ENCODE measurements around the gene IQSEC1.

IQSEC1 gene

DNA sequence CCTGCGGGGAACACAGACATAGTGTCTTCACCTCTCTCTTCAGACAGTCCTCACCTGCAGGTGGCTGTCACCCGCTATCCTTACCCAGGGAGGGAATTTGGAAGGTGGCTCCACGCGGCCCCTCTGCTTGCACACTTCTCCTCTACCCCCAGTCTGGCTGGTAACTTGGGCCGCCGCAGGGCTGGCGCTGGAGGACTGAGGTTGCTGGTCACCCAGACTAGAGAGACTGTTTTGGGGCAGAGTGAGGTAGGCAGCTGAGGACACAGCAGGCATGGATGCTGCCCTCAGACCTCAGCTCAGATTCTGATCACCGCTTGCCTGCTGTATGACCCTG is 12.6 kb upstream of the IQSEC1 start:
- TF ChIP-seq, protein P1, sequence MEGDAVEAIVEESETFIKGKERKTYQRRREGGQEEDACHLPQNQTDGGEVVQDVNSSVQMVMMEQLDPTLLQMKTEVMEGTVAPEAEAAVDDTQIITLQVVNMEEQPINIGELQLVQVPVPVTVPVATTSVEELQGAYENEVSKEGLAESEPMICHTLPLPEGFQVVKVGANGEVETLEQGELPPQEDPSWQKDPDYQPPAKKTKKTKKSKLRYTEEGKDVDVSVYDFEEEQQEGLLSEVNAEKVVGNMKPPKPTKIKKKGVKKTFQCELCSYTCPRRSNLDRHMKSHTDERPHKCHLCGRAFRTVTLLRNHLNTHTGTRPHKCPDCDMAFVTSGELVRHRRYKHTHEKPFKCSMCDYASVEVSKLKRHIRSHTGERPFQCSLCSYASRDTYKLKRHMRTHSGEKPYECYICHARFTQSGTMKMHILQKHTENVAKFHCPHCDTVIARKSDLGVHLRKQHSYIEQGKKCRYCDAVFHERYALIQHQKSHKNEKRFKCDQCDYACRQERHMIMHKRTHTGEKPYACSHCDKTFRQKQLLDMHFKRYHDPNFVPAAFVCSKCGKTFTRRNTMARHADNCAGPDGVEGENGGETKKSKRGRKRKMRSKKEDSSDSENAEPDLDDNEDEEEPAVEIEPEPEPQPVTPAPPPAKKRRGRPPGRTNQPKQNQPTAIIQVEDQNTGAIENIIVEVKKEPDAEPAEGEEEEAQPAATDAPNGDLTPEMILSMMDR (conservative IDR thresholded peaks at IDR 0.05; ENCODE audit: control insufficient read depth, insufficient read depth, low read depth, low read length), result no peak
- DNase-seq (ENCODE audit: low read depth), result no peak
- no peak overlapping the region for H3K4me3 ChIP-seq (ENCODE audit: control insufficient read depth, low read depth, low read length)

DNA sequence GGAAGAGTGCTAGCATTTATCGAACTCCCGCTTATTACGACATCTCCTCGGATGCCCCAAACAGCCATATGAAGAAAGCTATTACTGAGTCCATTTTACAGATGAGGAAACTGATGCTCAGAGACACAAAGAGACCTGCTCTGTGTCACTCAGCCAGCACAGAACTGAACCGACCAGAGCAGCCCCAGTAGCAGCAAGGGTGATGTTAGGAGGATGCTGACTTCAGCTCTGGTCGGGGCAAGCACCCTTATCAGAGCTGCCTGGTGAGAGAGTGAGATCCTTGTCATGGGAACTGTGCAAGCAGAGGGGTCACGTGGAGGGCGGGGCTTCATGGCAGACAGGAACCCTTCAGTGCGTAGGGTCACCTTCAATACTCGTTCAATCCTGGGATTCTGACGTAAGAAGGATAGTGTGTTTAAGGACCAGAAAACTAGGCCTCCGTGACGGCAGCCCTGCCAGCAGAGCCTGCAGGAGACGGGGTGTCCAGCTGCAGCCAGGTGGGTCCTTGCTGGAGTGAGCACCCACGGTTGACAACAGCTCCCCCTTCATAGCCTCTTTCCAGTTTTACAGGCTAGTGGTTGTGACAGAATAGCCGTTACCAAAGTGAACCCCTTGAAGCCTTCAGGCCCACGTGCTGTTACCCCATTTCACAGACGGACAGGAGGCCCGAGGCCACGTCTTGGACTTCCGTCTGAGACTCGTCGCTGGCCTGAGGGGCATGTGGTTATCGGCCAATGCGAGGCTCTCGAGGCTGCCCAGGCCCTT is 12.0 kb upstream of the IQSEC1 start:
- H3K4me3 ChIP-seq (ENCODE audit: control insufficient read depth, low read depth, low read length), result no peak overlapping the region
- TF ChIP-seq, protein P1 (conservative IDR thresholded peaks at IDR 0.05; ENCODE audit: control insufficient read depth, insufficient read depth, low read depth, low read length), result no peak
- no peak for DNase-seq (ENCODE audit: low read depth)

DNA sequence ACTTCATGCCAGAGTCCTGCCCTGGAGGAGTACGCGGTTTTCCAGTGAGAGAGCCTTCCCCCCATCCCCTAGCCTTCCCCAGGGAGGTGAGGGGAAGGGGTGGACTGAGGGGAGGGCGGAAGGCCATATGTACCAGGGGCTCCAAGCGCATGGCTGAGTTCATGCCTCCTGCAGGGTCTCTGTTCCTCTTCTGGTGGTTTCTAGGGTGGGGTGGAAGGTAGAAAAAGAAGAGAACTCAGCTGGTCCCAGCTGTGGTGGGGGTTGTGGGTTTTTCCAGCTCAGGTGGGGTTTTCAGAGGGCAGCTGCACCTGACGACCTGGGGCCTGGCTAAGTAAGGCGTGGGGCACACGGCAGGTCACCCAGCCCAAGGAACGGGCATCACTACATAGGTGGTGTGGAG is 10.7 kb upstream of the IQSEC1 start:
- no peak overlapping the region for H3K4me3 ChIP-seq (ENCODE audit: control insufficient read depth, low read depth, low read length)
- DNase-seq (ENCODE audit: low read depth), result no peak
- TF ChIP-seq, protein P1 (conservative IDR thresholded peaks at IDR 0.05; ENCODE audit: control insufficient read depth, insufficient read depth, low read depth, low read length), result no peak

DNA sequence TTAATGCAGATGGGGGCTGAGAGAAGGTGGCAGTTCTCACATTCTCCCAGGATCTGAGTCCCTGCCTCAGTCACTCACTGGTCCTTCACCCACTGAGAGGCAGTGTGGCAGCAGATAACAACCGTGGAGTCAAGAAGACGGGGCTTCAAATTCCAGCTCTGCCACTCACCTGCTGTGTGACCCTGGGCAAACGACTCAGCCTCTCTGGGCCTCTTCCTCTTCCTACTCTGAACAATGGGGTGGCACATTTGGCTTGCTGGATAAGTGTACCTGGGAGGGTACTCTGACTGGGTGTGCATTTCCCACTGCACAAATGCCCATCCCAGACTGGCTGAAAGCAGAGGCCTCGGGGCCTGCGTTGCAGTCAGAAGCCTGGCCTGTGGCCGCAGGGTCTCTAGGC is 10.0 kb upstream of the IQSEC1 start:
- TF ChIP-seq, protein P1 (conservative IDR thresholded peaks at IDR 0.05; ENCODE audit: control insufficient read depth, insufficient read depth, low read depth, low read length), result no peak
- DNase-seq (ENCODE audit: low read depth), result no peak
- H3K4me3 ChIP-seq (ENCODE audit: control insufficient read depth, low read depth, low read length), result no peak overlapping the region

DNA sequence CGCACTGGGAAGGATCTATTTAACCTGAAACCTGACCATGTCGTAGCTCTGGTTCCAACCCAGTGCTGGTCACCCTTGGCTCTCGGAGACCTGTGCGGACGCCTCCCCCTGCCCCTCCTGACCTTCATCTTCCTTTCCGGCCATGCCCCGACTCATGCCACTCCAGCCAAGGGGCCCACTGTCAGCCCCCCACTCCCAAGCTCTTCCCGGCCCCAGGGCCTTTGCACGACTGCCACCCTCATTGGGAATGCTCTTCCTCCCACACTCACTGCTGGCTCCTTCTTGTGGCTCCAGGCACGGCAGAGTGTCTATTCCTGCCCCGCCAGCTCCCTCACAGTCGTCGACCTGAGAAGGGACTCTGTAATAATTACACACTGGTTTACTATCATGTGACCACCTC is 9.4 kb upstream of the IQSEC1 start:
- DNase-seq (ENCODE audit: low read depth), result no peak
- TF ChIP-seq, protein P1 (conservative IDR thresholded peaks at IDR 0.05; ENCODE audit: control insufficient read depth, insufficient read depth, low read depth, low read length), result no peak
- no peak overlapping the region for H3K4me3 ChIP-seq (ENCODE audit: control insufficient read depth, low read depth, low read length)

DNA sequence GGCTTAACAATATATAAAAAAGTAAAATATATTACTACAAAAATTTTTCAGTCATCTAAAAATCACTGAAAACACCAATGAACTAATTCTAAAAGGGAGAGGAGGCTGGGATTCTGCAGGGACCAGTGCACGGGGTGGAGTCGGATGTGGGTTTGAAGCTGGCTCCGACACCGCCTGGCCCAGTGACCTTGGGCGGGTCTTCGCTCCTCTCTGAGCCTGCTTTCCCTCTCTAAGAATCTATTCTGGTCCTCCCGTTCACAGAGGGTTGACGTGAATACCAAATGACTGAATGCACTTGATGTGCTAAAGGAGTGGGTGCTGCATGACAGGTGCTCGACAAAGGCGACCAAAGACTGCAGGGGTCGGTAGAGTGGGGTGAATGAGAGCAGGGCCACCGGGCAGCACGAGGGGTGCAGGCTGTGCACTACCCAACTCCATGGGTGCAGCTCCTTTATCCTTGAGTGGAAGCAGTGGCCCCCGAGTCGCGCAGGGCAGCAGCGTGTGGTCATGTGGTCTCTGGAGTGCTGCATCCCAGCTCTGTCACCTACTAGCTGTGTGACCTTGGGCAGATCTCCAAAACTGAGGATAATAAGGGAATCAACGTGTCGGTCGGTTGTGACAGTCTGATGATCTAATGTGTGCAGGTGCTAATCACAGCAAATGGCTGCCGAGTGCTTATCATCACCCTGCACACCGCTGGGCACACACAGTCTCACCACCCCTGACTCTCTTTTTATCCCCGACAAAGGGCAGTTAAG is 8.6 kb upstream of the IQSEC1 start:
- H3K4me3 ChIP-seq (ENCODE audit: control insufficient read depth, low read depth, low read length), result no peak overlapping the region
- no peak for DNase-seq (ENCODE audit: low read depth)
- TF ChIP-seq, protein P1 (conservative IDR thresholded peaks at IDR 0.05; ENCODE audit: control insufficient read depth, insufficient read depth, low read depth, low read length), result no peak

Measured in fibroblast of mammary gland (primary cell).